MM.1S (cell line): Measurements from ENCODE around the gene ZNF438.

Experiments used
- DNase-seq: peaks from one replicate; pipeline ENCODE4 v3.0.0-alpha.2; 2015
- H2AFZ ChIP-seq: fragments of 300-600 bp; sonication (generic); 2 replicates; pipeline ENCODE4 v1.6.0; 2016; ENCODE audit warnings: antibody characterized with exemption, low read length
- H3F3A ChIP-seq: fragments of 300-600 bp; sonication (generic); 2 replicates; pipeline ENCODE4 v1.6.1; 2016; ENCODE audit warnings: mild to moderate bottlenecking, antibody characterized with exemption, low read length, moderate library complexity, mixed read lengths; ENCODE audit not compliant: insufficient read depth
- H3K27ac ChIP-seq: fragments of 300-600 bp; sonication (generic); 2 replicates; pipeline ENCODE4 v1.5.1; 2016; ENCODE audit warnings: mild to moderate bottlenecking, low read length
- H3K27me3 ChIP-seq: fragments of 300-600 bp; sonication (generic); replicated peaks from 2 replicates; pipeline ENCODE4 v1.6.0; 2016; ENCODE audit warnings: low read length; ENCODE audit not compliant: insufficient read depth
- H3K36me3 ChIP-seq: fragments of 300-600 bp; sonication (generic); replicated peaks from 2 replicates; pipeline ENCODE4 v1.6.1; 2016; ENCODE audit warnings: mild to moderate bottlenecking, low read length, mixed read lengths; ENCODE audit not compliant: insufficient read depth
- H3K4me1 ChIP-seq: fragments of 300-600 bp; sonication (generic); 2 replicates; pipeline ENCODE4 v1.6.1; 2016; ENCODE audit warnings: low read length, mixed read lengths
- H3K4me2 ChIP-seq: fragments of 300-600 bp; sonication (generic); 2 replicates; pipeline ENCODE4 v1.6.0; 2016; ENCODE audit warnings: low read depth, low read length
- H3K4me3 ChIP-seq: fragments of 300-600 bp; sonication (generic); 2 replicates; pipeline ENCODE4 v1.5.1; 2016; ENCODE audit warnings: low read length, mixed read lengths
- H3K79me2 ChIP-seq: fragments of 300-600 bp; sonication (generic); 2 replicates; pipeline ENCODE4 v1.6.1; 2016; ENCODE audit warnings: mixed run types, low read length, mixed read lengths
- H3K9ac ChIP-seq: fragments of 300-600 bp; sonication (generic); 2 replicates; pipeline ENCODE4 v1.6.1; 2016; ENCODE audit warnings: low read length, mixed read lengths
- H3K9me2 ChIP-seq: fragments of 300-600 bp; sonication (generic); replicated peaks from 2 replicates; pipeline ENCODE4 v1.6.1; 2016; ENCODE audit warnings: mild to moderate bottlenecking, low read length, mixed read lengths; ENCODE audit not compliant: insufficient read depth
- H3K9me3 ChIP-seq: fragments of 300-600 bp; sonication (generic); replicated peaks from 2 replicates; pipeline ENCODE4 v1.6.1; 2016; ENCODE audit warnings: mild to moderate bottlenecking, low read length, mixed read lengths; ENCODE audit not compliant: insufficient read depth
- H4K20me1 ChIP-seq: fragments of 300-600 bp; sonication (generic); 2 replicates; pipeline ENCODE4 v1.6.1; 2016; ENCODE audit warnings: mild to moderate bottlenecking, low read length, moderate library complexity, mixed read lengths; ENCODE audit not compliant: insufficient read depth
- CTCF ChIP-seq: fragments of 300-600 bp; sonication (generic); IDR thresholded peaks from 2 replicates; pipeline ENCODE4 v1.5.1; 2016; ENCODE audit warnings: antibody characterized with exemption, low read length, mixed read lengths
- EZH2 ChIP-seq: fragments of 300-600 bp; sonication (generic); optimal IDR thresholded peaks from 2 replicates; pipeline ENCODE3; 2017; ENCODE audit warnings: low read depth, mild to moderate bottlenecking, antibody characterized with exemption, low read length, mixed read lengths
- EZH2phosphoT487 ChIP-seq: fragments of 300-600 bp; sonication (generic); IDR thresholded peaks from 2 replicates; pipeline ENCODE4 v1.6.1; 2018; ENCODE audit warnings: antibody characterized with exemption, low read length

The ZNF438 gene

GRCh38 chr10:30882281-30882680 is 149.4 kb downstream of the ZNF438 start:
- DNase-seq, result no peak
- H3K9me2 ChIP-seq, result no peaks in the 10 kb centered on the region
- TF ChIP-seq EZH2phosphoT487, result no peak
- TF ChIP-seq CTCF, result no peak
- no peak for TF ChIP-seq EZH2
- no peak overlapping the region for H3K9ac ChIP-seq
- H3K27me3 ChIP-seq, result no peaks in the 10 kb centered on the region
- no peaks in the 10 kb centered on the region for H4K20me1 ChIP-seq
- H3K9me3 ChIP-seq, result no peaks in the 10 kb centered on the region
- no peaks in the 10 kb centered on the region for H3K36me3 ChIP-seq
- no peak overlapping the region for H3K4me2 ChIP-seq
- H3K4me1 ChIP-seq, result no peaks in the 10 kb centered on the region
- no peak overlapping the region for H3K27ac ChIP-seq
- H3K4me3 ChIP-seq, result no peak overlapping the region
- H2AFZ ChIP-seq, result no peak overlapping the region
- H3F3A ChIP-seq, result no peaks in the 10 kb centered on the region
- H3K79me2 ChIP-seq, result no peaks in the 10 kb centered on the region

GRCh38 chr10:30878920-30879319 is 152.7 kb downstream of the ZNF438 start:
- Histone ChIP-seq H3K4me3 (no peak overlapping the region), H3K36me3 (no peaks in the 10 kb centered on the region), H3K9ac (no peak overlapping the region), H3K27ac (no peak overlapping the region), H3K4me1 (no peaks in the 10 kb centered on the region), H3K27me3 (no peaks in the 10 kb centered on the region), H3K9me2 (no peaks in the 10 kb centered on the region), H3K4me2 (no peak overlapping the region), H2AFZ (no peak overlapping the region), H3K79me2 (no peaks in the 10 kb centered on the region), H3F3A (no peaks in the 10 kb centered on the region), H4K20me1 (no peaks in the 10 kb centered on the region), H3K9me3 (no peaks in the 10 kb centered on the region)
- DNase-seq, result no peak
- TF ChIP-seq CTCF (no peak), EZH2 (no peak), EZH2phosphoT487 (no peak)

GRCh38 chr10:30877111-30877510 is 154.6 kb downstream of the ZNF438 start:
- Histone ChIP-seq H3K9ac (no peak overlapping the region), H3K4me2 (no peak overlapping the region), H2AFZ (no peak overlapping the region), H3K27ac (no peak overlapping the region), H3K4me3 (no peak overlapping the region), H4K20me1 (no peaks in the 10 kb centered on the region), H3K4me1 (no peaks in the 10 kb centered on the region), H3F3A (no peaks in the 10 kb centered on the region), H3K9me3 (no peaks in the 10 kb centered on the region), H3K27me3 (no peaks in the 10 kb centered on the region), H3K79me2 (no peaks in the 10 kb centered on the region), H3K36me3 (no peaks in the 10 kb centered on the region), H3K9me2 (no peaks in the 10 kb centered on the region)
- no peak for DNase-seq
- no peak for TF ChIP-seq EZH2phosphoT487
- no peak for TF ChIP-seq EZH2
- TF ChIP-seq CTCF, result no peak
